Fibroblast of lung (primary cell): ENCODE results near the gene EEFSEC. TPM values are rescaled to one million over a fixed set of nuclear protein-coding genes. Genes with fewer than 3 reads are reported as not detected.

Experiments
- DNase-seq, 2 donors: peaks; one replicate each; pipeline versions ENCODE4 v3.0.0 to v3.0.0-alpha.2; 2010; ENCODE audit warnings: low read depth in 2 of 2
- H2AFZ ChIP-seq: 2 replicates; pipeline ENCODE4 v1.5.1; 2012; ENCODE audit warnings: low read length, control low read depth, inconsistent platforms
- H3K27ac ChIP-seq: 2 replicates; pipeline ENCODE4 v1.5.1; 2011; ENCODE audit warnings: low read length, control low read depth; ENCODE audit not compliant: insufficient read depth
- H3K27me3 ChIP-seq: 2 replicates; pipeline ENCODE4 v1.5.1; 2011; ENCODE audit warnings: mild to moderate bottlenecking, low read length; ENCODE audit not compliant: control insufficient read depth, insufficient read depth
- H3K36me3 ChIP-seq: 2 replicates; pipeline ENCODE4 v1.5.1; 2011; ENCODE audit warnings: low read length; ENCODE audit not compliant: control insufficient read depth, insufficient read depth
- H3K4me1 ChIP-seq: 2 replicates; pipeline ENCODE4 v1.5.1; 2011; ENCODE audit warnings: low read length; ENCODE audit not compliant: control insufficient read depth, insufficient read depth; ENCODE audit errors: extremely low read depth
- H3K4me2 ChIP-seq: 2 replicates; pipeline ENCODE4 v1.5.1; 2011; ENCODE audit warnings: low read length, control low read depth; ENCODE audit not compliant: insufficient read depth; ENCODE audit errors: extremely low read depth
- H3K4me3 ChIP-seq, 4 experiments: fragments of 200-600 bp in 1 of 4; sonication (generic) in 1 of 4; replicated peaks in 1 of 4; 2 replicates each; pipeline ENCODE4 v1.5.1; 2011 to 2016; ENCODE audit warnings: low read length in 4 of 4, low read depth in 3 of 4, mild to moderate bottlenecking in 3 of 4, control low read depth in 2 of 4, inconsistent platforms in 1 of 4, mixed read lengths in 1 of 4; ENCODE audit not compliant: insufficient read depth in 1 of 4; ENCODE audit errors: control extremely low read depth in 1 of 4
- H3K79me2 ChIP-seq: 2 replicates; pipeline ENCODE4 v1.5.1; 2012; ENCODE audit warnings: mild to moderate bottlenecking, low read length, inconsistent platforms; ENCODE audit not compliant: control insufficient read depth, insufficient read depth
- H3K9ac ChIP-seq: 2 replicates; pipeline ENCODE4 v1.5.1; 2011; ENCODE audit warnings: mild to moderate bottlenecking, low read length, control low read depth; ENCODE audit not compliant: insufficient read depth
- H3K9me3 ChIP-seq: 2 replicates; pipeline ENCODE4 v1.5.1; 2012; ENCODE audit warnings: low read depth, low read length; ENCODE audit not compliant: control insufficient read depth, insufficient read depth
- H4K20me1 ChIP-seq: 2 replicates; pipeline ENCODE4 v1.5.1; 2011; ENCODE audit warnings: low read length; ENCODE audit not compliant: control insufficient read depth, insufficient read depth; ENCODE audit errors: extremely low read depth
- CTCF ChIP-seq, 2 donors: IDR thresholded peaks in 1 of 2; conservative IDR thresholded peaks in 1 of 2; 1 replicate in 1 of 2; 2 replicates in 1 of 2; pipeline ENCODE4 v1.5.1; 2011 to 2012; ENCODE audit warnings: low read length in 2 of 2, control low read depth in 1 of 2, inconsistent platforms in 1 of 2, low read depth in 1 of 2, mild to moderate bottlenecking in 1 of 2
- EZH2 ChIP-seq: IDR thresholded peaks from 2 replicates; pipeline ENCODE4 v1.5.1; 2012; ENCODE audit warnings: low read length, control low read depth, mild to moderate bottlenecking; ENCODE audit errors: missing control alignments
- polyA plus RNA-seq, 2 donors: library from polyadenylated mRNA; depleted of rRNA in 1 of 2; stranded (reverse) in 1 of 2; unstranded in 1 of 2; fragments of >200 nt; gene quantifications; 2 replicates each; pipeline ENCODE4 v1.2.1, GENCODE V29; 2011 to 2012; ENCODE audit warnings: missing spikeins in 1 of 2
- total RNA-seq: library from RNA; depleted of rRNA; stranded (reverse); fragments of >200 nt; gene quantifications from 2 replicates; pipeline ENCODE4 v1.2.1, GENCODE V29; 2014

The EEFSEC gene
- total and polyA plus RNA-seq, 2 donors (not counting 1 experiment from before 2014, with no cell fraction given), result 2.6 to 5.0 TPM

GRCh38 chr3:128155616-128156360, 2.5 kb downstream of the EEFSEC start:
- H3K4me1 ChIP-seq, result no peaks in the 10 kb centered on the region
- no peak overlapping the region for H2AFZ ChIP-seq
- no peak overlapping the region for H3K4me2 ChIP-seq
- peaks cover 1% of the 10 kb centered on the region for H3K79me2 ChIP-seq
- H3K4me3 ChIP-seq, result no peak overlapping the region
- DNase-seq, result no peak
- H3K27ac ChIP-seq, result no peak overlapping the region
- H3K36me3 ChIP-seq, result no peaks in the 10 kb centered on the region
- no peaks in the 10 kb centered on the region for H3K27me3 ChIP-seq
- no peak for TF ChIP-seq CTCF (conservative IDR thresholded peaks at IDR 0.05 in 1 of 2, IDR thresholded peaks at IDR 0.05 in 1 of 2; ENCODE audit: low read depth in 1 of 2, low read length in 2 of 2)
- TF ChIP-seq EZH2, result no peak
- no peaks in the 10 kb centered on the region for H4K20me1 ChIP-seq
- H3K9me3 ChIP-seq, result no peaks in the 10 kb centered on the region
- no peak overlapping the region for H3K9ac ChIP-seq

- no peak for DNase-seq
- Histone ChIP-seq H3K4me2 (no peak overlapping the region), H3K27me3 (no peaks in the 10 kb centered on the region), H3K9ac (no peak overlapping the region), H3K79me2 (no peaks in the 10 kb centered on the region), H2AFZ (no peak overlapping the region), H3K27ac (no peak overlapping the region), H3K4me3 (no peak overlapping the region), H3K4me1 (no peaks in the 10 kb centered on the region), H3K36me3 (no peaks in the 10 kb centered on the region), H4K20me1 (no peaks in the 10 kb centered on the region), H3K9me3 (no peaks in the 10 kb centered on the region)
- TF ChIP-seq CTCF (conservative IDR thresholded peaks at IDR 0.05 in 1 of 2, IDR thresholded peaks at IDR 0.05 in 1 of 2; ENCODE audit: low read depth in 1 of 2, low read length in 2 of 2) (no peak), EZH2 (no peak)
Measured at GRCh38 chr3:128160661-128161060, 7.4 kb downstream of the EEFSEC start.

- Histone ChIP-seq H2AFZ (no peak overlapping the region), H3K36me3 (no peaks in the 10 kb centered on the region), H3K4me2 (no peak overlapping the region), H3K27me3 (no peaks in the 10 kb centered on the region), H3K79me2 (no peaks in the 10 kb centered on the region), H3K4me3 (no peak overlapping the region), H3K4me1 (no peaks in the 10 kb centered on the region), H4K20me1 (no peaks in the 10 kb centered on the region), H3K27ac (no peak overlapping the region), H3K9me3 (no peaks in the 10 kb centered on the region), H3K9ac (no peak overlapping the region)
- no peak for TF ChIP-seq CTCF (conservative IDR thresholded peaks at IDR 0.05 in 1 of 2, IDR thresholded peaks at IDR 0.05 in 1 of 2; ENCODE audit: low read depth in 1 of 2, low read length in 2 of 2)
- TF ChIP-seq EZH2, result no peak
- no peak for DNase-seq
Measured at GRCh38 chr3:128163432-128163831, 10.2 kb downstream of the EEFSEC start.
